ENCODE results near the gene PLXNA4. TPM values are rescaled to one million over a fixed set of nuclear protein-coding genes. Genes with fewer than 3 reads are reported as not detected.

PLXNA4 gene
- total and polyA plus RNA-seq, 8 donors, result 0.15 to 12.8 (median 1.6) TPM

GRCh38 chr7:132348341-132348740 is 227.9 kb downstream of the PLXNA4 start:
- intact Hi-C loops (cut with DNase I; ENCODE audit: low total_unique reads), result no loop called here
- no peaks in the 10 kb centered on the region for H3K36me3 ChIP-seq
- no peak overlapping the region for H3K27ac ChIP-seq
- no peak for DNase-seq
- H3K4me3 ChIP-seq, result no peak overlapping the region
- 73 to 86% (median 79%) methylated on average over 4 of the region's 4 CpGs for WGBS, 5 donors
- H3K27me3 ChIP-seq, result peaks cover 0 to 15% (median 0%) of the 10 kb centered on the region in 3 donors
- no peaks in the 10 kb centered on the region for H3K9me3 ChIP-seq
- no peak for TF ChIP-seq CTCF (IDR thresholded peaks at IDR 0.05)
- H3K4me1 ChIP-seq, result peaks cover 0 to 7% (median 0%) of the 10 kb centered on the region in 4 donors

DNA sequence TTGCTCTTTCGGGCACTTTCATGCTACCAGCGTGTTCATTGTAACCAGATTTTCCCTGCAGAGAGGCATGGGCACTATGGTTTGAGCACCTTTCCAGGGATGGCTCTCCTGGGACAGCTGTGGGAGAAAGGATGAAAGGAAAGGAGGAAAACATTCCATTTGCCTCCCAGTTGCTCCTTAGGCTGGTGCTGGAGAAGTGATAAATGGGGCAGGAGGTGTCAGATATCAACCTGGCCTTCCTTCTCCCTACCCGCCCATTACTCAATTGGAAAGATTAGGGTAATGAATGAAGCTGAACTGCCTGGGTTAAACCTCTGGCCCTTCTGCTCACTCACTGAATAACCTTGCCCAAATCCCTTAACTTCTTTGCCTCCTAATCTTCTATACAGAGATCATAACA is 228.4 kb downstream of the PLXNA4 start:
- Histone ChIP-seq H3K27me3 (peaks cover 0 to 15% (median 0%) of the 10 kb centered on the region in 3 donors), H3K9me3 (no peaks in the 10 kb centered on the region), H3K36me3 (no peaks in the 10 kb centered on the region), H3K4me1 (peaks cover 0 to 7% (median 0%) of the 10 kb centered on the region in 4 donors), H3K4me3 (no peak overlapping the region), H3K27ac (no peak overlapping the region)
- intact Hi-C loops (cut with DNase I; ENCODE audit: low total_unique reads), result no loop called here
- TF ChIP-seq POLR2AphosphoS5 (IDR thresholded peaks at IDR 0.05) (no peak), EP300 (IDR thresholded peaks at IDR 0.05) (no peak), POLR2A (IDR thresholded peaks at IDR 0.05) (no peak), CTCF (IDR thresholded peaks at IDR 0.05) (no peak)
- DNase-seq, result no peak
- WGBS, 5 donors, result 59 to 88% (median 73%) methylated on average over 3 of the region's 3 CpGs

DNA sequence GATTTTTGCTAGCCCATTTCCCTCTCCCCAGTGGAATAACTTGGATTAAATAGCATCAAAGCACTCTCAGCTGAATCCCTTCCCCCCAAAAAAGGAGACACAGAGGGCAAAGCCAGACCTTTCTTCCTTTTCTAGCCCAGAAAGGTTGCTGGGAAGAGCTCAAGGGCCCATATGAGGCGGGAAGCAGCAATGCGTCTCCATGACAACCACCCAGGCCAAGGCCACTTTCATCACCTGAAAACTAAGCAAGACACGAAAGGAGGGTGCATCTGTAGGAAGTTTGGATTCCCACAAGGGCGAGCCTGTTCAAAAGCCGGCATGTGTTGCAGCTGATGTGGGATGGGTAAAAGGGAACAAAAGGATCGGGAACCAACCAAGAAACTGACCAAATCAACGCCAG is 229.1 kb downstream of the PLXNA4 start:
- WGBS, 5 donors, result 82 to 91% (median 84%) methylated on average over 7 of the region's 7 CpGs
- TF ChIP-seq CTCF (IDR thresholded peaks at IDR 0.05) (no peak), EP300 (IDR thresholded peaks at IDR 0.05) (no peak), POLR2A (IDR thresholded peaks at IDR 0.05) (no peak), POLR2AphosphoS5 (IDR thresholded peaks at IDR 0.05) (no peak)
- Histone ChIP-seq H3K4me3 (no peak overlapping the region), H3K27me3 (peaks cover 0 to 12% (median 0%) of the 10 kb centered on the region in 3 donors), H3K9me3 (no peaks in the 10 kb centered on the region), H3K27ac (no peak overlapping the region), H3K4me1 (peaks cover 0 to 4% (median 0%) of the 10 kb centered on the region in 4 donors), H3K36me3 (no peaks in the 10 kb centered on the region)
- intact Hi-C loops (cut with DNase I; ENCODE audit: low total_unique reads), result no loop called here
- DNase-seq, result no peak

DNA sequence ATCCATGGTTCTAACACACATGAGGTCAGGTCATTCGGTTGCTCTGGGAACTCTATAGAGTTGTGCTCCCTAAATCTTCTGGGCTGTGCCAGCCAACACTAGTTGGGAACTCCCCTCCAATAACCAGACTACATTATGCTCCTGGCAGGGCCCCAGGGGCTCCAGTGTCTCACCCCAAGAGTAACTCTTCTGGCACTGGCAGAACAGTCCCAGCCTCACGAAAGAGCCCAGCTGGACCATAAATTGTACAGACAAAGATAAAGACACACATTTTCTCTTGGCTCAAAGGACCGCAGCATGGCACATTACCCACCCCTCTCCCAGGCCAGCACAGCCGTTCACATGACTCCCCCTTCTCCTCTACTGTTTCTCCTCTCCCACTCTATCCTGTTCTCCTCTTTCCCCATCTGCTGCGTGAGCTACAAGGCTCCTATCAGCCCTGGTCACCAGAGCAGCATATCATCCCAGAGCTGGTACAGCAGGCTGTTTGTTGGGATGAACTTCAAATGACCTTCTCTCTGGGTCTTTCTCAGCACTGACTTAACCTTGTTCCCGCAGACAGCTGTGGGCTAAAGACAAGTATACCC is 230.6 kb downstream of the PLXNA4 start:
- 57 to 73% (median 68%) methylated on average over 6 of the region's 6 CpGs for WGBS, 5 donors
- Histone ChIP-seq H3K27me3 (peaks cover 0 to 8% (median 0%) of the 10 kb centered on the region in 3 donors), H3K27ac (no peak overlapping the region), H3K9me3 (no peaks in the 10 kb centered on the region), H3K4me1 (no peaks in the 10 kb centered on the region), H3K4me3 (no peak overlapping the region), H3K36me3 (no peaks in the 10 kb centered on the region)
- no peak for DNase-seq
- intact Hi-C loops (cut with DNase I; ENCODE audit: low total_unique reads), result no loop called here
- TF ChIP-seq POLR2AphosphoS5 (IDR thresholded peaks at IDR 0.05) (no peak), CTCF (IDR thresholded peaks at IDR 0.05) (no peak), EP300 (IDR thresholded peaks at IDR 0.05) (no peak), POLR2A (IDR thresholded peaks at IDR 0.05) (no peak)

All from stomach (tissue), 9 donors.